T-helper 22 cell (primary cell): ENCODE data around the gene TOX2.

ENCODE experiments used
- DNase-seq: peaks from one replicate; pipeline ENCODE4 v3.0.0-alpha.2; 2020; ENCODE audit warnings: low read depth

The TOX2 gene

DNA sequence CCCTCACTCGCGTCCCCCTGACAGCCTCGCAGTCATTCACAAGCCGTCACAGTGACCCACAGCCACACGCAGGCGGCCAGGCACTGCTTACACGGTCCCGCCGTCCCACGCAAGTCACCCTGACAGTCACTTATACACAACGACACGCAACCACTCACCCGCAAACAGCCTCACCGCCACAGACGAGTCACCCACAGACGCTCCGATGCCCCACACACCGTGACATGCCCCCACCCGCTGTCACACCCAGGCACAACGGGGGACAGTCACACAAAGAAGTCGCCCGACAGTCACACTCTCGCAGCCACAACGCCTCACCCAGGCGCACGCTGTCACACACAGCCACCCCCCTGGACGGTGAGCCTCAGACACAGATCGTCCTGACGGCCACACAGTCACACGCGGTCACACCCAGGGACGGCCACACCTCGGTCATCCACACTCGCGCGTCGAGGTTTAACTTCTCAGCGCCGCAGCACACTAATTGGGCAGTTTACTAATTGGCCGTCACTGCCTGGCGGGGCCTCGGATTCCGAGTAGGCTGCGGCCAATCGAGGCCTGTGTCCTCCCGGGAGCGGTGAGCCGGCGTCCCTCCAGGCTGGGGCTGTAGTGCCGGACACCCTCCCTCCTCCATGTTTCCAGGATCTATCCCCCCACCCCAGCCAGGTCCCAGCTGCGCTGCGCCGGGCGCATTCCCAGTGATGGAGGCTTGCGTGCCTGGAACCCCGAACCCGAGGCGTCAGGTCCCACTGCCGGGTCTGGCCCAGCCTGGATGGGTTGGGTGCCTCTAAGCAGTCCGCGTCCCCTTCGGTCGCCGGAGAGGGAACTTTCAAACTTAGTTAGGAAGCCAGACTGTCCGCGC is 790 bp downstream of the TOX2 start:
- DNase-seq: no peak

GRCh38 chr20:43916073-43916880 is 1.6 kb downstream of the TOX2 start:
- no peak for DNase-seq

DNA sequence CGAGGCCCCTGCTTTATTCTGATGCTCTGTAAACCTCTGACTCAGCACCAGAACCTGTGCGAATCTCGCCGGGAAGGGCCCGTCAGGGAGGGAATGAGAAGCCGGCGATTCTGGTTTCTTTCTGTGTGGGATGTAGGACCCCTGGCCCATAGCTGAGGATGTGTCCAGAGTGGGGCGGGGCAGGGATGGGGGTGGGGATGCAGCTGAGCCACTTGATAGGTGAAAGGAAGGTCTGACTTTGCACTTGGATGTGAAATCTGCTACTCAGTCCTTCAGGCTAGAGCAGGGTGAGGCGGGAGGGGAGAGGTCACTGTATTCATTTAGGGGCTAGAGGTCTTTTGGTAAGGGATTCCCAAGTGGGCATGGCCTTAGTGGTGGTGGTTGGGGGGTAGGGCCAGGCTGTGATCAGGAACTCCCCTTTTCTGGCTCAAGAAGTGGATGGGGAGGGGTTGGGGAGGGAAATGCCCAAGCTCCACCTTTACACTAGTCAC is 2.3 kb downstream of the TOX2 start:
- DNase-seq: no peak

GRCh38 chr20:43917380-43917779 is 2.7 kb downstream of the TOX2 start:
- DNase-seq: no peak

GRCh38 chr20:43919686-43920403 is 5.2 kb downstream of the TOX2 start:
- DNase-seq: no peak

DNA sequence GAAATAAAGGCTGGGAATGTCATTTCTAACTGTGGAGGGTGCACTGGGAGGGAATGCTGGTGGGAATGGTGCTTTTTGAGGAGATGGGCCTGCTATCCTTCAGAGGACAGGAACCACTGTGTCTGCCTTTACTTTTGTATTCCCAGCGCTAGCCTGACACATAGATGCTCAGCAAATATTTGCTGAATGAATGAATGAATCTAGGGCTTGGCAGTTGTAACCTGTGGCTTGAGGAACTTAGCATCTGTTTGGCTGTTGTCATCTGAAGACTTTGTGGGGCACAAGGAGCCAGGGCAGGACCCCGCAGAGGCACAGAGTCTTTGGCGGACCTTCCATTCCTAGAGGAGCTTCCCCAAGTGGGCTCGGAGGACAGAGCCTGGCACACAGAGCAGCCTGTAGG is 6.1 kb downstream of the TOX2 start:
- DNase-seq: no peak

GRCh38 chr20:43921227-43921780 is 6.7 kb downstream of the TOX2 start:
- DNase-seq: no peak

GRCh38 chr20:43922614-43923013 is 8.0 kb downstream of the TOX2 start:
- DNase-seq: no peak

DNA sequence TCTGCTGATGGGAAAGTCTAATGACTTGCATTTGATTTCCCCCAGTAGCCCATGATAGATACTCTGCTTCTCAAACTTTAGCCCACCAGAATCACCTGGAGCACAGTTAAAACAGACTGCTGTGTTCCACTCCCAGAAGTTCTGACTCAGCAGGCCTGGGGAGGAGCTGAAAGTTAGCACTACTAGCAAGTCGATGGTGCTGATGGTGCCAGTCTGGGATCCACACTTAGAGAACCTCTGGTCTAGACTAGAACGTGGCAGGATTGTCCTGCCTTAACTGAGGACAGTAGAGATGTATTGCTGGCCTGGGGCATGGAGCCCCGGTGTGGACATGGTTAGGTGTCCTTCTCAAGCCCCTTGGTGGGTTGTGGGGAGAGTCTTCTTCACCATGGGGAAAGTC is 8.7 kb downstream of the TOX2 start:
- no peak for DNase-seq

GRCh38 chr20:43923917-43924316 is 9.3 kb downstream of the TOX2 start:
- DNase-seq: no peak

GRCh38 chr20:43925215-43925614 is 10.6 kb downstream of the TOX2 start:
- no peak for DNase-seq

DNA sequence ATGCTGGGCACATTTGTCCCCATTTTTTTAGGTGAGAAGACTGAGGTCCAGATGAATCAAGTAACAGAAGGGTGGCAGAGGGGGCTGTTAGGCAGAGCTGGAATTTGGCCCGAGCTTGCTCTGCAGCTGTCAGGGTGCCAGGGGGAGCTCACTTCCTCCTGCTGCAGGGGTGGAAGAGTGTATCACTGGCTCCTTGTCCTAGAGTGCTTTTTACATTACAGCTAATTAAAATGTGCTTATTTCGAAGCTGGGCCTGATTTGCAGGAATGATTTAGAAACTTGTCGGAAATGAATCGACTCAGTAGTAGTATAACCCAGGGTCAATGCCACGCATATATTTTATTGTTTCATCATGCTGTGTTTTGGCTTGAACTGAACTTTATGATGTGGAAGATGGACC is 11.1 kb downstream of the TOX2 start:
- DNase-seq: no peak

DNA sequence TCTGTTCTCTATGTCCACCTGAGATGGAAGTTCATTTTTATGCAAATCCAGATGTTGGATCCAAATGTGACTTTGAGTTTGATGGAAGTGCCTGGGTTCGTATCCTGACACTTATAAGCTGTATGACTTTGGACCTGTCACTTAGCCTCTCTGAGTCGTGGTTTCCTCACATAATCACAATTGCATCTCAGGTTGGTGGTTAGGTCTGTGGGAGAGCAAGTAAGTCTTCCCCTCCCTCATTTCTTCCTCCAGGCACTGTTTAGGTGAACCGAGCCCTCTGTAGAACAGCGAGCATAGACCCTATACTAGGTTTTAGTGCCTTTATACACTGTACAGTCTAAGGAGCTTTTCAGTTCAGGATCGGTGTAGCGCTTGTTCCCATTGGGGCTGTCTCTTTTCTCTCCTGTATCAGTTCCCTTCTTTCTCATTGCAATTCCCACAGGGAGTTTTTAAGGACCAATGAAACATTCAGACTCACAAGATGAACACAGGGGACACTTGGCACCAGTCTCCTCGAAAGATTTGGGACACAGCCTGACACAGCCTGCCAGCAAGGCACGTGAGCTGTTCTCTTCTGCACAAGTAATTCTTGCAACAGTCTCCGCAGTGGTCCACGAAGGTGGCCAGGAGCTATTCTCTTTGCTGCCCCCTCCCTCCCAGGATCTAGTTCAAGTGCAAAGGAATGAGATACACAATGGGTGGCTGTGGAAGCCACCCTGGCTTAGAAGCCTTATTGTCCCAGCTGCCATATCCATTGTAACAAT is 11.8 kb downstream of the TOX2 start:
- DNase-seq: no peak

DNA sequence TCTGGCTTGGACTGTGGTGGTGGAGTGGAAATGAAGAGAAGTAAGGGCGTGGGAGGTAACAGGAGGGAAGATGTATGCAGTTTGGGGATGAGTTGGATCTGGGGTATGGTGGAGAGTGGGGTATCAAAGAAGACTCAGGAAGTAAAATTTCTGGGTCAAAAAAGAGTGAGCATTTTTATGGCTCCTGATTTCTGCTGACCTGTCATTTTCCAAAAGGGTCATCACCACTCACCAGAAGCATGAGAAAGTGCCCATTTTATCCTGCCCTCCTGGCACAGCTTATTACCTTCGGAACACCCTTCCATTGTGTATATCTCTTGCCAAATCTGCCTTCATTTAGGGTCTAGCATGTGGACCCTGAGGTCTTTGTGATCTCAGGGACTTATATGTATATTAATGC is 17.3 kb downstream of the TOX2 start:
- no peak for DNase-seq

- DNase-seq: no peak
Measured at GRCh38 chr20:43934833-43935232, 20.2 kb downstream of the TOX2 start.

GRCh38 chr20:43936104-43936770 is 21.6 kb downstream of the TOX2 start:
- no peak for DNase-seq

DNA sequence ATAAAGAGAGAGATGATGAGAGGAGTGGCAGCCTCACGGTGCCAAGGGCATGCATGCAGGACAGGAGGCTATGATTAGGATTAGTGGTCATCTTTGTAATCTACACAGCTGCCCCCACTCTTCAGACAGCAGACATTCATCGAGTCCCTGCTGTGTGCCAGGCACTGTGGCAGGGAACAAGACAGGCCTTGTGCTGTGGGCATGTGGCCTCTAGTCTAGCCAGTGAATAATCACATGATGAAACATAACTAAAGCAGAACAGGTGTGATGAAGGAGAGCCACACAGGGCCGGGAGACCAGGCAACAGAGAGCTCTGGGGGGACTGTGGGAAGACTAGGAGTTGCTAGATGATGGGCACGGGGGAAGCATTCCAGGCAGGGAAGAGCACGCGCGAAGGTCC is 22.2 kb downstream of the TOX2 start:
- DNase-seq: no peak

GRCh38 chr20:43937591-43937990 is 22.9 kb downstream of the TOX2 start:
- no peak for DNase-seq

- DNase-seq: no peak
Measured at GRCh38 chr20:43938017-43938655, 23.5 kb downstream of the TOX2 start.
